CD14-positive monocyte (primary cell): ENCODE data around the gene OR9G1. TPM values are rescaled to one million over a fixed set of nuclear protein-coding genes. Genes with fewer than 3 reads are reported as not detected.

Experiments used
- DNase-seq, 3 donors: peaks; one replicate each; pipeline ENCODE4 v3.0.0-alpha.2; 2011 to 2022
- H2AFZ ChIP-seq: 2 replicates; pipeline ENCODE4 v1.6.0; 2012; ENCODE audit warnings: mild to moderate bottlenecking, low read depth, low read length, inconsistent platforms; ENCODE audit not compliant: insufficient read depth, poor library complexity, severe bottlenecking
- H3K27ac ChIP-seq, 2 donors: 1 replicate in 1 of 2; 2 replicates in 1 of 2; pipeline ENCODE4 v1.5.1; 2012 to 2013; ENCODE audit warnings: low read length in 2 of 2, control low read depth in 1 of 2, inconsistent platforms in 1 of 2, low read depth in 1 of 2, mild to moderate bottlenecking in 1 of 2
- H3K27me3 ChIP-seq, 2 donors: one replicate each; pipeline versions ENCODE4 v1.6.0 to v1.6.1; 2011 to 2013; ENCODE audit warnings: low read length in 2 of 2; ENCODE audit not compliant: control insufficient read depth in 2 of 2, insufficient read depth in 2 of 2
- H3K36me3 ChIP-seq, 2 donors: replicated peaks in 1 of 2; 1 replicate in 1 of 2; 2 replicates in 1 of 2; pipeline versions ENCODE4 v1.5.1 to v1.6.1; 2012 to 2013; ENCODE audit warnings: low read length in 2 of 2, control low read depth in 1 of 2, inconsistent platforms in 1 of 2, mild to moderate bottlenecking in 1 of 2; ENCODE audit not compliant: insufficient read depth in 2 of 2, control insufficient read depth in 1 of 2
- H3K4me1 ChIP-seq, 2 donors: 1 replicate in 1 of 2; 2 replicates in 1 of 2; pipeline versions ENCODE4 v1.5.1 to v1.6.1; 2012 to 2013; ENCODE audit warnings: low read length in 2 of 2, control low read depth in 1 of 2, inconsistent platforms in 1 of 2, mild to moderate bottlenecking in 1 of 2, moderate library complexity in 1 of 2; ENCODE audit not compliant: insufficient read depth in 2 of 2, control insufficient read depth in 1 of 2
- H3K4me2 ChIP-seq: replicated peaks from 2 replicates; pipeline ENCODE3; 2012; ENCODE audit warnings: low read length, moderate library complexity, mild to moderate bottlenecking; ENCODE audit not compliant: poor library complexity, severe bottlenecking; ENCODE audit errors: extremely low read depth
- H3K4me3 ChIP-seq, 3 experiments: fragments of 200-600 bp in 1 of 3; sonication (generic) in 1 of 3; replicated peaks in 1 of 3; 1 replicate in 2 of 3; 2 replicates in 1 of 3; pipeline ENCODE4 v1.5.1; 2011 to 2013; ENCODE audit warnings: low read length in 3 of 3, mild to moderate bottlenecking in 3 of 3, control low read depth in 2 of 3, low read depth in 2 of 3, inconsistent platforms in 1 of 3, moderate library complexity in 1 of 3
- H3K79me2 ChIP-seq: 2 replicates; pipeline ENCODE4 v1.6.0; 2012; ENCODE audit warnings: mild to moderate bottlenecking, control low read depth, inconsistent platforms, low read length, moderate library complexity; ENCODE audit not compliant: insufficient read depth
- H3K9ac ChIP-seq: 2 replicates; pipeline ENCODE4 v1.6.0; 2017; ENCODE audit warnings: low read length, mild to moderate bottlenecking; ENCODE audit not compliant: insufficient read depth, poor library complexity, severe bottlenecking
- H3K9me3 ChIP-seq, 2 donors: replicated peaks in 1 of 2; 1 replicate in 1 of 2; 2 replicates in 1 of 2; pipeline versions ENCODE4 v1.5.1 to v1.6.1; 2012 to 2013; ENCODE audit warnings: low read length in 2 of 2, control low read depth in 1 of 2; ENCODE audit not compliant: control insufficient read depth in 1 of 2, insufficient read depth in 1 of 2
- H4K20me1 ChIP-seq: 2 replicates; pipeline ENCODE4 v1.6.0; 2012; ENCODE audit warnings: mild to moderate bottlenecking, low read length, control low read depth, moderate library complexity; ENCODE audit not compliant: insufficient read depth
- H3K27ac Mint-ChIP-seq, 7 donors: one replicate each; pipeline ENCODE4 v1.8.0; 2020; ENCODE audit warnings: mild to moderate bottlenecking in 7 of 7, mixed read lengths in 7 of 7, moderate library complexity in 6 of 7, inconsistent platforms in 2 of 7
- H3K27me3 Mint-ChIP-seq, 3 donors: one replicate each; pipeline ENCODE4 v1.8.0; 2021 to 2022; ENCODE audit warnings: low read depth in 3 of 3, mild to moderate bottlenecking in 3 of 3, mixed read lengths in 3 of 3, moderate library complexity in 3 of 3, inconsistent platforms in 1 of 3
- H3K36me3 Mint-ChIP-seq, 2 donors: one replicate each; pipeline ENCODE4 v1.8.0; 2020; ENCODE audit warnings: mixed read lengths in 2 of 2, inconsistent platforms in 1 of 2, mild to moderate bottlenecking in 1 of 2
- H3K4me1 Mint-ChIP-seq: one replicate; pipeline ENCODE4 v1.8.0; 2020; ENCODE audit warnings: mild to moderate bottlenecking, mixed read lengths
- H3K4me3 Mint-ChIP-seq, 2 donors: one replicate each; pipeline ENCODE4 v1.8.0; 2020; ENCODE audit warnings: mild to moderate bottlenecking in 2 of 2, mixed read lengths in 2 of 2, moderate library complexity in 1 of 2
- H3K9me3 Mint-ChIP-seq, 7 donors: one replicate each; pipeline ENCODE4 v1.8.0; 2020 to 2022; ENCODE audit warnings: mixed read lengths in 7 of 7, mild to moderate bottlenecking in 6 of 7, moderate library complexity in 6 of 7, inconsistent platforms in 2 of 7
- CTCF ChIP-seq: fragments of 200-600 bp; IDR thresholded peaks from one replicate; pipeline ENCODE4 v1.8.0; 2022; ENCODE audit warnings: antibody characterized with exemption, mild to moderate bottlenecking
- WGBS: methylation state at CpG from one replicate; pipeline ENCODE4 v1.1.5; 2013; ENCODE audit warnings: missing lambda C conversion rate; ENCODE audit not compliant: insufficient coverage; 5-methylcytosine and 5-hydroxymethylcytosine counted together
- intact Hi-C, 2 donors: fragments of 100-400 bp; cut with micrococcal nuclease; formaldehyde crosslinking; loops; one replicate each; pipeline versions ENCODE4 v1.15.0 to v1.15.1; 2023
- polyA plus RNA-seq, 3 donors: library from polyadenylated mRNA; depleted of rRNA in 1 of 3; unstranded in 2 of 3; stranded (reverse) in 1 of 3; fragments of 300-500 nt in 2 of 3; fragments of >200 nt in 1 of 3; fragmentation: Illumina TruSeq in 2 of 3; gene quantifications; 1 replicate in 2 of 3; 2 replicates in 1 of 3; pipeline ENCODE4 v1.2.3, GENCODE V29; 2012 to 2021

Gene OR9G1
- polyA plus RNA-seq, 3 donors: not detected

- intact Hi-C loops: no loop called here
- no peaks in the 10 kb centered on the region for H3K4me1 Mint-ChIP-seq
- Histone ChIP-seq H3K9me3 (no peaks in the 10 kb centered on the region), H3K27ac (no peak within 1 kb of the TSS), H3K79me2 (no peaks in the 10 kb centered on the region), H4K20me1 (no peaks in the 10 kb centered on the region), H3K27me3 (no peaks in the 10 kb centered on the region), H3K4me2 (no peak within 1 kb of the TSS), H2AFZ (no peak within 1 kb of the TSS), H3K9ac (no peak within 1 kb of the TSS), H3K4me1 (no peaks in the 10 kb centered on the region), H3K36me3 (no peaks in the 10 kb centered on the region), H3K4me3 (no peak within 1 kb of the TSS)
- no peak within 1 kb of the TSS for H3K4me3 Mint-ChIP-seq
- no CpG with 5 or more reads among the region's 2 CpGs for WGBS
- DNase-seq: no peak
- peaks cover 0 to 2% (median 0%) of the 10 kb centered on the region in 3 donors for H3K27me3 Mint-ChIP-seq
- H3K36me3 Mint-ChIP-seq: no peaks in the 10 kb centered on the region
- TF ChIP-seq CTCF: no peak
- H3K9me3 Mint-ChIP-seq: peaks cover 0 to 5% (median 2%) of the 10 kb centered on the region in 7 donors
- H3K27ac Mint-ChIP-seq: no peak within 1 kb of the TSS
Observed at GRCh38 chr11:56663386-56663785, 35.5 kb upstream of the OR9G1 start, which contains the start of gene OR5AR1. Gene OR5AR1 (plus strand): TSS chr11:56663686. CDS start chr11:56663686, 0 bp downstream.

- no peaks in the 10 kb centered on the region for H3K27me3 Mint-ChIP-seq
- H3K27me3 ChIP-seq: no peaks in the 10 kb centered on the region
- no peak overlapping the region for H2AFZ ChIP-seq
- no peaks in the 10 kb centered on the region for H3K4me1 ChIP-seq
- H3K4me2 ChIP-seq: no peak overlapping the region
- no peaks in the 10 kb centered on the region for H3K79me2 ChIP-seq
- no peak overlapping the region for H3K27ac Mint-ChIP-seq
- no peaks in the 10 kb centered on the region for H4K20me1 ChIP-seq
- no peak overlapping the region for H3K27ac ChIP-seq
- no peak overlapping the region for H3K9ac ChIP-seq
- intact Hi-C loops: no loop called here
- H3K9me3 Mint-ChIP-seq: no peaks in the 10 kb centered on the region
- H3K36me3 ChIP-seq: no peaks in the 10 kb centered on the region
- no peak for DNase-seq
- H3K36me3 Mint-ChIP-seq: no peaks in the 10 kb centered on the region
- WGBS: no CpG with 5 or more reads among the region's 2 CpGs
- no peaks in the 10 kb centered on the region for H3K9me3 ChIP-seq
- no peak for TF ChIP-seq CTCF
- H3K4me3 ChIP-seq: no peak overlapping the region
- H3K4me1 Mint-ChIP-seq: no peaks in the 10 kb centered on the region
- H3K4me3 Mint-ChIP-seq: no peak overlapping the region
Observed at GRCh38 chr11:56670984-56671383, 27.9 kb upstream of the OR9G1 start.
